ENCODE measurements around the gene HSD17B3. TPM values are rescaled to one million over a fixed set of nuclear protein-coding genes. Genes with fewer than 3 reads are reported as not detected.
A peak's percentile ranks its signal among the peaks of the same experiment; 100 is the strongest.

The HSD17B3 gene
- total and polyA plus RNA-seq, 2 of the 13 experiments (the other 11 are each of a cell fraction or from before 2014, with no cell fraction given): 0.12 TPM; not detected in 1

DNA sequence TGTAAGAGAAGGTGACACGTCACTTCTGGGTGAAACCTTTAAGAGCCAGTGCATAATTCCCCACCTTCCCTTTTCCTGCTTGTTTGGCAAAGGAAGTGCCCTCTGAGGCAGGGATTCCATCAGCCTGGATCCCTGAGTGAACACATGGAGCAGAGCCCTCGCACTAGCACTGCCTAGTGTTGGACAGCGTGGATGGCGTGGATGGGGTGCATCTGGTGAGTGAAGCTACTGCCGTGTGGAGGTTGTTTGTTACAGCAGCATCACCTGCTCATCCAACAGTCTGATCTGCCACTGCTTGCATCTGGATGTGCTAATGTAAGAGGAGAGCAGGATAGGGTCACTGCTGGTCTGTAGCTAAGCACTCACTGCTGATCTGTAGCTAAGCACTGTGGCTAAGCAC is 46.3 kb upstream of the HSD17B3 start (continued):
- TF ChIP-seq EP300 (IDR thresholded peaks at IDR 0.05; ENCODE audit: low read depth in 2 of 2, low read length in 2 of 2): no peak
- TF ChIP-seq EP300 (CRISPR knock-in tag; IDR thresholded peaks at IDR 0.05; ENCODE audit: borderline replicate concordance): no peak
- TF ChIP-seq RBFOX2 (IDR thresholded peaks at IDR 0.05; ENCODE audit: low read depth, low read length): no peak
- no peak for TF ChIP-seq ZBTB7A (CRISPR knock-in tag; IDR thresholded peaks at IDR 0.05)

DNA sequence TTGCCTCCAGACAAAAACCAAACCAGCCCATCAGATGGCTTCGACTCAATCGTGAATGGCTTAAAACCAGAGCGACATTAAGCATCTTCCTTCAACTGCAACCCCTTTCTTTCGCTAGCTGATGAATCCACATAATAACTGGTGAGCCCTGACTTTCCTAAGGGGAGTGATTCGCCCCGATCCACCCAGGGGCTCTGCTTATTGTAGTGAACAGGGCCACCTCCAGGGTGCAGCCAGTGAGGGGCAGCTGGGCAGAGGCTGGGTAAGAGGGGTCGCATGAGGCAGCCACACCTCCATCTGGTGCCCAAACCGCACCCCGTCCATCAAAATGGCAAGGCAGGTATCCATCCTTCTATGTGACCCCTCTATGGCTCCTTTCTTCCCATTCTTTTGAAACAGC is 43.6 kb upstream of the HSD17B3 start:
- WGBS (ENCODE audit: low lambda C conversion rate): 87% methylated on average over 8 of the region's 9 CpGs
- no TSS peak for BruUV-seq (replicated peaks)
- H3K36me3 ChIP-seq (replicated peaks in 1 of 2; ENCODE audit: control insufficient read depth in 1 of 2, insufficient read depth in 2 of 2, low read length in 2 of 2): peaks cover 15 to 43% of the 10 kb centered on the region in 2 experiments
- H3K27ac ChIP-seq (ENCODE audit: extremely low read length, insufficient read depth, low read length): peak overlapping the region; percentile 54
- intact Hi-C loops (cut with micrococcal nuclease; ENCODE audit: unreplicated experiment): loop anchor here (2.0 kb wide), 1 partner anchor 39 kb away; no protein-coding TSS in a partner anchor
- H3K79me2 ChIP-seq (ENCODE audit: insufficient read depth, low read length): no peaks in the 10 kb centered on the region
- no peaks in the 10 kb centered on the region for H3K27me3 ChIP-seq (ENCODE audit: control insufficient read depth in 1 of 2, insufficient read depth in 2 of 2, low read length in 2 of 2)
- no peak for DNase-seq (ENCODE audit: low spot score)
- ChIA-PET POLR2A (interaction anchor here (0.8 to 1.4 kb wide), 2 partner anchors 32 to 104 kb away, joined by 3 to 7 read pairs; partner anchors contain the start of gene HABP4), CTCF (ENCODE audit: low intra/inter-chr PET ratio, low total read pairs) (no interaction called here)
- no peak overlapping the region for H3K4me2 ChIP-seq (ENCODE audit: low read depth, low read length)
- TF ChIP-seq RAD21 (CRISPR knock-in tag; IDR thresholded peaks at IDR 0.05) (no peak), ZNF432 (CRISPR knock-in tag; IDR thresholded peaks at IDR 0.05; ENCODE audit: borderline replicate concordance) (no peak), HNRNPK (IDR thresholded peaks at IDR 0.05; ENCODE audit: low read depth, low read length, poor library complexity, severe bottlenecking) (no peak), MLLT10 (CRISPR knock-in tag; IDR thresholded peaks at IDR 0.05) (no peak), ZBTB38 (CRISPR knock-in tag; IDR thresholded peaks at IDR 0.05) (0 out of 2 replicates have a peak, but pooled peaks have one; percentile 40), ZNF383 (CRISPR knock-in tag; IDR thresholded peaks at IDR 0.05; ENCODE audit: borderline replicate concordance) (no peak), PITX1 (CRISPR knock-in tag; IDR thresholded peaks at IDR 0.05) (no peak), RBM22 (optimal IDR thresholded peaks at IDR 0.05; ENCODE audit: low read length) (peak; percentile 48)
- TF ChIP-seq, protein P1, sequence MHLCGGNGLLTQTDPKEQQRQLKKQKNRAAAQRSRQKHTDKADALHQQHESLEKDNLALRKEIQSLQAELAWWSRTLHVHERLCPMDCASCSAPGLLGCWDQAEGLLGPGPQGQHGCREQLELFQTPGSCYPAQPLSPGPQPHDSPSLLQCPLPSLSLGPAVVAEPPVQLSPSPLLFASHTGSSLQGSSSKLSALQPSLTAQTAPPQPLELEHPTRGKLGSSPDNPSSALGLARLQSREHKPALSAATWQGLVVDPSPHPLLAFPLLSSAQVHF (CRISPR knock-in tag; IDR thresholded peaks at IDR 0.05): no peak
- TF ChIP-seq, protein P2, sequence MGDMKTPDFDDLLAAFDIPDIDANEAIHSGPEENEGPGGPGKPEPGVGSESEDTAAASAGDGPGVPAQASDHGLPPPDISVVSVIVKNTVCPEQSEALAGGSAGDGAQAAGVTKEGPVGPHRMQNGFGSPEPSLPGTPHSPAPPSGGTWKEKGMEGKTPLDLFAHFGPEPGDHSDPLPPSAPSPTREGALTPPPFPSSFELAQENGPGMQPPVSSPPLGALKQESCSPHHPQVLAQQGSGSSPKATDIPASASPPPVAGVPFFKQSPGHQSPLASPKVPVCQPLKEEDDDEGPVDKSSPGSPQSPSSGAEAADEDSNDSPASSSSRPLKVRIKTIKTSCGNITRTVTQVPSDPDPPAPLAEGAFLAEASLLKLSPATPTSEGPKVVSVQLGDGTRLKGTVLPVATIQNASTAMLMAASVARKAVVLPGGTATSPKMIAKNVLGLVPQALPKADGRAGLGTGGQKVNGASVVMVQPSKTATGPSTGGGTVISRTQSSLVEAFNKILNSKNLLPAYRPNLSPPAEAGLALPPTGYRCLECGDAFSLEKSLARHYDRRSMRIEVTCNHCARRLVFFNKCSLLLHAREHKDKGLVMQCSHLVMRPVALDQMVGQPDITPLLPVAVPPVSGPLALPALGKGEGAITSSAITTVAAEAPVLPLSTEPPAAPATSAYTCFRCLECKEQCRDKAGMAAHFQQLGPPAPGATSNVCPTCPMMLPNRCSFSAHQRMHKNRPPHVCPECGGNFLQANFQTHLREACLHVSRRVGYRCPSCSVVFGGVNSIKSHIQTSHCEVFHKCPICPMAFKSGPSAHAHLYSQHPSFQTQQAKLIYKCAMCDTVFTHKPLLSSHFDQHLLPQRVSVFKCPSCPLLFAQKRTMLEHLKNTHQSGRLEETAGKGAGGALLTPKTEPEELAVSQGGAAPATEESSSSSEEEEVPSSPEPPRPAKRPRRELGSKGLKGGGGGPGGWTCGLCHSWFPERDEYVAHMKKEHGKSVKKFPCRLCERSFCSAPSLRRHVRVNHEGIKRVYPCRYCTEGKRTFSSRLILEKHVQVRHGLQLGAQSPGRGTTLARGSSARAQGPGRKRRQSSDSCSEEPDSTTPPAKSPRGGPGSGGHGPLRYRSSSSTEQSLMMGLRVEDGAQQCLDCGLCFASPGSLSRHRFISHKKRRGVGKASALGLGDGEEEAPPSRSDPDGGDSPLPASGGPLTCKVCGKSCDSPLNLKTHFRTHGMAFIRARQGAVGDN (CRISPR knock-in tag; IDR thresholded peaks at IDR 0.05): peak; percentile 23; the same call in 1 of the 2 replicates
- H3K4me3 ChIP-seq (replicated peaks in 1 of 3; ENCODE audit: insufficient read depth in 1 of 3, low read depth in 2 of 3, low read length in 3 of 3): no peak overlapping the region
- peaks cover 58% of the 10 kb centered on the region for H3K4me1 ChIP-seq (ENCODE audit: insufficient read depth, low read length)
- peak; percentile 58 for ATAC-seq
- FAIRE-seq: no peak
- in situ Hi-C loops (cut with HindIII; ENCODE audit: extremely low pct_ligation_motif_present, low pct_unique_long_range_greater_than_20kb): loop anchor here (25.0 kb wide), 1 partner anchor 317 kb away; the partner anchor contains the start of gene PRXL2C
- H3K9me3 ChIP-seq (ENCODE audit: low read length): no peaks in the 10 kb centered on the region
- no peak overlapping the region for H2AFZ ChIP-seq (ENCODE audit: low read length)
- H3K9ac ChIP-seq (ENCODE audit: insufficient read depth, low read depth, low read length): no peak overlapping the region
- no peaks in the 10 kb centered on the region for H4K20me1 ChIP-seq (ENCODE audit: insufficient read depth, low read length)

All from HepG2 (cell line).